Testis (tissue), 2 donors: Measurements from ENCODE around the gene LAMP1.

ENCODE experiments used
- CTCF ChIP-seq, 3 experiments: fragments of 450-650 bp in 2 of 3; fragments of 200-600 bp in 1 of 3; sonication (generic) in 1 of 3; IDR thresholded peaks; one replicate each; pipeline ENCODE4 v1.5.1; 2016 to 2019; ENCODE audit warnings: antibody characterized with exemption in 3 of 3, mild to moderate bottlenecking in 2 of 3, moderate library complexity in 1 of 3
- POLR2A ChIP-seq: fragments of 450-650 bp; IDR thresholded peaks from one replicate; pipeline ENCODE4 v1.6.1; 2017; ENCODE audit warnings: antibody characterized with exemption, mild to moderate bottlenecking, moderate library complexity

GRCh38 chr13:113337556-113337955 lies 40.5 kb downstream of the LAMP1 start:
- TF ChIP-seq POLR2A (no peak), CTCF (IDR thresholded peaks at IDR 0.05) (no peak)
